HG03457 (cell line): ENCODE measurements around the gene PAOX.
"Not testable (repeated sequence)": the region's sequence is repeated elsewhere in the genome, so short reads cannot be mapped to it uniquely, and the experiment has no call there.

Experiments
- ATAC-seq: cut with Tn5 transposase; IDR thresholded peaks from one replicate; pipeline ENCODE4 v1.9.1; 2021; ENCODE audit warnings: moderate number of reproducible peaks; ENCODE audit not compliant: unreplicated experiment

Gene PAOX

GRCh38 chr10:133431888-133432613 is 53.0 kb downstream of the PAOX start:
- ATAC-seq = not testable (repeated sequence)

GRCh38 chr10:133432789-133433188 is 53.7 kb downstream of the PAOX start:
- not testable (repeated sequence) for ATAC-seq

GRCh38 chr10:133438711-133439273 is 59.7 kb downstream of the PAOX start:
- no peak for ATAC-seq

GRCh38 chr10:133439517-133440461 is 60.7 kb downstream of the PAOX start:
- ATAC-seq = no peak

- ATAC-seq = no peak
Measured at GRCh38 chr10:133440633-133441285, 61.7 kb downstream of the PAOX start.
